Stimulated activated CD8-positive, alpha-beta memory T cell treated with anti-CD3 and anti-CD28 coated beads, Interleukin-4, amount 100 ng/mL, for 24 hours (primary cell): ENCODE data around the gene DNAJB13.

Experiments
- DNase-seq: peaks from one replicate; pipeline ENCODE4 v3.0.0-alpha.2; 2020; ENCODE audit warnings: low read depth

Gene DNAJB13

DNA sequence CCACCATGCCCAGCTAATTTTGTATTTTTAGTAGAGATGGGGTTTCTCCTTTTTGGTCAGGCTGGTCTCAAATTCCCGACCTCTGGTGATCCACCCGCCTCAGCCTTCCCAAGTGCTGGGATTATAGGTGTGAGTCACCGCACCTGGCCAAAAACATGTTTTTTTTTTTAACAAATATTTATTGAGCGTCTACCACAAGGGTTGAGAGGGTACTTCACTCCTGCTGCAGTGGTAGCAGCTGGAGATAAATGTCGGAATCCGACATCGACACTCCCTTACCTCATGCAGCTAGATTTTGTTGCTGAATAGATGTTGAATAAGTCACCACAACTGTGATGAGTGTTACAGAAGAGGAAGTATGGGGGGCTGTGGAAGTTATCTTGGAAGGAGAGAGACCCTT is 971 bp downstream of the DNAJB13 start:
- DNase-seq, result no peak

DNA sequence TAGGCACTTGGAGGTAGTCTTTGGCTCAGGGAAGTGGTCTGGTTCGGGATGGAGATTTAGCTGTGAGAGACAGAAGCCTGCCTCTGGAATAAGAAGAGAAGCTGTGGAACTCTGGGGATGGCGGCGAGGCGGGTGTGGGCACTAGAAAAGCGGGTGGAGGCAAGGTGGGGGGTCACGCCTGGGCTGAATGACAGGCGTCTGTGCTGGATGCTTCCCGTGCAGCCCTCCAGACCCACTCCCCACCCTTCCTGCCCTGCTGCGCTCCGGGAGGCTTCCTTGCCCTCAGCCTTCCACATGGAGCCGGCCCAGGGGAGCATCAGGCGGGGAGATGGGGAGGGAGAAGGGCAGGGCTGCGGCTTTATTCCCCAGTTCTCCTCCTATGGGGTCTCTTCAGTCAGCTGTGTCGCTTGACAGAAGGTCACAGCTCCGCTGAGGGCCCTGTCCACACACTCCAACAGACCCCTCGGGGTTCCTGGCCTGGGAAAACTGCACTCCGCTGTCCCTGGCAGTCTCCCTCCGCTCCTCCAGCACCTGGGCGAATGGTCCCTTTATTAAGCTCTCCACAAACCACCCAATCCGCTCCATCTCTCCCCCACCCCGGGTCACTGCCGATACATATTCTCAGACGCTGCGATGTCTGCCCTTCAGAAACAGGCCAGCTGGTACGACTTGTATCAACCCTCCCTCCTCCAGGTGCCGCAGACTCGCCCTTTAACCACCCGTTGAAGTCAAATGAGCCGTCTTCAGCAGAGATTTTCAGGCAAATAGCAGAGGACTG is 6.2 kb downstream of the DNAJB13 start:
- DNase-seq, result no peak

GRCh38 chr11:73957654-73958361 is 7.0 kb downstream of the DNAJB13 start:
- DNase-seq, result no peak

DNA sequence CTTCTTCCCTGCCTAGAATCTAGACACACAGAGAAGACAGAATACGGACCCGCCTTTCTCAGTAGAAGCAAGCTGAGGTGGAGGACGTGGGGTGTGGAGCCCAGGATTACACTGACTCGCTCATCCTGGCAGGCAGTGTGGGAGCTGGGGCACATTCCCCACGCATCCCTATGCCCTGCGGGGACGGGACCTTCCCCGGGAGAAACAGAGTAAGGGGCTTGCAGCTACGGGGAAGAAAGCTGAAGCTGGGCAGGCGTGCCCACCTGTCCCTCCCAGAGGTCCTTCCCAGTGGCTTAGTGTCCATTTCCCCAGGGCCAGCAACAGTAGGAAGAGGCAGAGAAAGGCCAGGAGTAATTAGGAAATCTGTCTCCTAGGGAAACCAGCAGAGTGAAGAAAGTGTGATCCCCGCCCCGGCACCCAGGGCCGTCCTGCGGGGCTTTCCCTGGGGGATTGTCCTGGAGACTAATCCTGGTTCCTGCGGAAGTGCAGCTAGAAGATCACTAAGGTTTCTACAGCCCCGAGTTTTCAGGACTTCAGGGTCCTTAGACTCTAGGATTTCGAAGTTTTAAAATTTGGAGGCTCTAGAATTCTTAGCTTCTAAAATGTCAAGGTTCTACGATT is 7.8 kb downstream of the DNAJB13 start:
- no peak for DNase-seq

DNA sequence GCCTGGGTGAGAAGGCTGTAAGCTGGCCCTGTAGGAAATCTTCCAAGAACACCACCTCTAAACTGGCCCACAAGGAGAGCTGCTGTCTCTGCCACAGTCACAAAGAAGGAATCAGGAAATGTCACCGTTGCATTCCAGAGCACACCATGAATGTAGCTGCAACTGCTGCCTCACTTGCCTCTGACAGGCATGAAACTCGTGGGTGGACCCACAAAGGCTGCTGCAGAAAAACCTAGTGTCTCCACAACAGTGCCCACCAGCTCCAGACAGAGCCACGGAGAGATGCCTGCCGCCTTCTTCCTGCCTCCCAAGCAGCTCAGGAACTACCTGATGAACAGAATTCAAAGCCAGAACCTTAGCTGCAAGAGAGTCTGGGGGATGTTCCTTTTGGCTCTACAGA is 10.5 kb downstream of the DNAJB13 start:
- no peak for DNase-seq

- no peak for DNase-seq
These were observed 11.4 kb downstream of the DNAJB13 start for GRCh38 chr11:73962101-73962705.

DNA sequence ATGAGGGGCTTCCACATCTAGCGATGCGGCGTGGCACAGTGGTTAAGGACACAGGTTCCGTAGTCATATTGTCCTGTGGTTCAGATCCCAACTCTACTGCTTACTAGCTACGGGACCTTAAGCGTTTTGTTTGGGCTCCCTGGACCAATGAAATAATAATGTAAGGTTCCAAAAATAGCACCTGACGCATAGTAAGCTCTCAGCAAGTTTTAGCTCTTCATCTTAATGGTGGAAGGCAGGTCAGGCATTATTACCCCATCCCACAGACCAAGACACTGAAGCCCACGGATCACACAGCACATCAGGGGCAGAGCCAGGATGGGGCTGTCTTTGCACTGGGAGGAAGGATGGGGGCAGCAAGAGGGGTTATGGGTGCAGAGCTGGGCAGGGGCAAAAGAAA is 13.0 kb downstream of the DNAJB13 start:
- DNase-seq, result no peak

DNA sequence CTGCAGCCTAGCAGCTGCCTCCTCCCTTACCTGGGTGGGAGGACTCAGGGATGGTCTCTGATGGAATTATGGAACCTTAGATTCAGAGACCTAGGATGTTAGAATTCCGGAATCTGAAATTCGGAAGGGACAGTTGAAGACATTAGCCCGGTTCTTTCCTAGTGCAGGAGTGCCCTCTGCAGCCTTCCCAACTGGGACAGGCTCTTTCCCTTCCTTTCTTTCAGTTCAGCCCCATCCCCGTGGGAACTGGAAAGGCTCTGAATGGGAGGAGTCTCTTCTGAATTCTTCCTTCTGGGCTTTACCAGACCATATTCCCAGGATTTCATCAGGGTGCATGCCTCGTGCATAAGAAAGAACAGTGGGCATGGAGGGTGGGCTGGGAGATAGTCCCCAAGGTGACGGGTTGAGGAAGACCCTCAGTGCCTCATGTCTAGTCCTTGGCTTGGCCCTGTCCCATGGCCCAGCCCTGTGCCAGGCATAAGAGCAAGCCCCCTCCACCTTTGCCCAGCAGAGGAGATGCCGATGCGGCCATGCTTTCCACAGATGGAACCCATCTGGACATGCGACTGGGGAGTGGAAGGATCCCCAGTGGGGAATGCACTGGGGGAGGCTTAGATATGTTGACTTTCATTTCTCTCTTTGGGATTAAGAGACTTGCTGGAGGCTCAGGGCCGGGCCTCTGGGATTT is 14.4 kb downstream of the DNAJB13 start:
- DNase-seq, result no peak

GRCh38 chr11:73965764-73966121 is 14.9 kb downstream of the DNAJB13 start:
- no peak for DNase-seq

DNA sequence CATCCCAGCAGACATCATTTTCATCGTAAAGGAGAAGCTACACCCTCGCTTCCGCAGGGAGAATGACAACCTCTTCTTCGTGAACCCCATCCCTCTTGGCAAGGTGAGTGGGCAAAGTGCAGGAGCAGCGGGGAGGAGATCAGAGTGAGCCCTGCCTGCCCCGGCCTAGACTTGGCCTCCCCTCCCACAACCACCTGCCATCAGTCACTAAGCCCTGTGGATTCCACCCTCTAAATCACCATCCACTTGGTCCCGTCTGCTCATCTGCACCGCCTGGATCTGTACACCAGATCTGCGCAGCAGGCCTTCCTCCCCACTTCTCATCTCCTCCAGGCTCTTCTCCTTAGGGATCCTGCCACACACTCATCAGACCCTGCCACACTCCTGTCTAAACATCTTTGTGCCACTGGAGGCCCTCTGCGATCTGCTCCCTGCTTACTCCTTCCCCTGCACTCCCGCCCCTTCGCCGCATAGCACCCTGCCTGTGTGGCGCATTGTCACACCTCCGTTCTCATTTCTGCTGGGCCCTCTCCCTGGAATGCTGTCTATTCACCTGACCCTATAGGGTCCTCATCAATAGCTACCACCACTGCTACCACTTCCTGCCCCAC is 17.6 kb downstream of the DNAJB13 start:
- no peak for DNase-seq

DNA sequence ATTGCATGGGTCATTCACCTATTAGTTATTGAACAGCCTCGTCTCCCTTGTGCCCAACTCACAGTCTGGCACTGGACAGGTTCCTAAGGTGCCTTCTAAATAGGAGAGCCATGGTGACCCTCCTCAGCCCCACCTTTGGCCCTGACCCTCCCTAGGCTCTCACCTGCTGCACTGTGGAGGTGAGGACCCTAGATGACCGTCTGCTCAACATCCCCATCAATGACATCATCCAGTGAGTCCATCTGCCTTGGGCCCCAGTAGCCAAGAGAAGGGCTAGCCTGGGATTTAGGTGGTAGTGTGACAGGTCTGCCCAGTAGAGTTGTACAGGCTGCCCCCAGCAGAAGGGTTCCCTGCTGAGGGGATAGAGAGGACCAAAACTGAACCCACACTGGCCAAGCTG is 18.3 kb downstream of the DNAJB13 start:
- no peak for DNase-seq

DNA sequence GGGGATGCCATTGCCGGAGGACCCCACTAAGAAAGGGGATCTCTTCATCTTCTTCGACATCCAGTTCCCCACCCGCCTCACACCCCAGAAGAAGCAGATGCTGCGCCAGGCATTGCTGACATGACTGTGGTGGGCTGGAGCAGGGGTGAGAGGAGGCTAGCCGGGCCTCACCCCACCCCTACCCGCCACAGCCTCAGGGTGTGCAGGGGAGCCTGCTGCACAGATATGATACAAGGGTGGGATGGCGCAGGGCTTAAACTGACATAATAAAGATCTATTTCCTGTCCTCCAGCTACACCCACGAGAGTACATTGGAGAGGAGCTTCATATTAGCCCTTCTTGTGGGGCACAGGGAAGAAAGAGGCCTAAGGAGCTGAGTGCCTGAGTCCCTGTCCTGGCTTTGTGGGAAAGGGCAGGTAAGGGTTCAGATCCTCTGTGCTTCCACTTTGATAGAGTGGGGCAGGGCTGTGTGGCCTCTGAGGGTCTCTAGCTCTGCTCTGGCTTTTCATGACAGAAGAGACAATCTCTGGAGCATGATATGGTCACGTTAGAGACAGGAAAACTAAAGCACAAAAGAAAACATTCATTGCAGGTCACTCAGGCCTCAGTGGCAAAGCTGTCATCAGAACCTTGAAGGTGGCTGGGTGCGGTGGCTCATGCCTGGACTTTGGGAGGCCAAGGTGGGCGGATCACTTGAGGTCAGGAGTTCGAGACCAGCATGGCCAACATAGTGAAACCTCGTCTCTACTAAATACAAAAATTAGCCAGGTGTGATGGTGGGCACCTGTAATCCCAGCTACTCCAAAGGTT is 19.4 kb downstream of the DNAJB13 start:
- DNase-seq, result no peak

DNA sequence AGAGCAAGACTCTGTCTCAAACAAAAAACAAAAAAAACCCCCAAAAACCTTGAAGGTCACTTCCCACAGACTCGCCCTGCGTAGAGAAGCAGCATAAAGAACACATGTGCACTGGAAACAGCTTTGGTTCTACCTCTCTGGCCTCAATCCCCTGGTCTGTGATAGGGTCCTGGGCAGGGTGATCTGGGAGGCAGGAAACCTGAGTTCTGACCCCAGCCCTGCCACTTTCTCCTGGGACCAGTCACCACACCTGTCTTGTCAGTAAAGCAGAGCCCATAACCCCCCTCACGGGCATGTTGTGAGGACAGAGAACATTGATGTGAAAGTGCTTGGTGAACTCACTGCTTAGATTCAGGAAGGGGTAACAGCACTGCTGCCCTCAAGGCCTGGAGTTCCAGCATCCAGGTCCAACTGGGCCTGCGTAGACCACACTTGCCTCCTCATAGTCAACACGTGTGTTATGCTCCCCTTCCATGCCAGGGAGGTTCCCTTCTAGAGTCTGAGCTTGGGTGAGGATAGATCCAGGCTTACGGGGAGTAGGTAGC is 20.4 kb downstream of the DNAJB13 start:
- no peak for DNase-seq

DNA sequence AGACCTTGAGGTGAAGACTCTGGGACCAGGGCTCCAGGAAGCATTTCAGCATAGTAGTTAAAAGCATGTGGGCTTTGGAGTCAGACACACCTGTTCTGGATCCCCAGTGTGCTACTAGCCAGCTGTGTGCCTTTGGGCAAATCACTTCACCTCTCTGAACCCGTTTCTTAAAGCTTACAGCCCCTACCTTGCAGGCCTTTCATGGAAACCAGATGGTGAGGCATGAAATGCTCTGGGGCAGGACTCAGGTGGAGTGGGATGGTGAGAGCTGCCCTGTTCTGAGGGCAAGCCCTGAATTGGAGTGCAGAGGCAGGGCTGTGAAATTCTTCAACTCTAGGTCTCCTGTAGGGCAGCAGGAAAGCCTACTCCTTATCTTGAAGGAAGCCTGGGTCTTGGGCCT is 21.4 kb downstream of the DNAJB13 start:
- DNase-seq, result no peak

- no peak for DNase-seq
These were observed 22.0 kb downstream of the DNAJB13 start for GRCh38 chr11:73972620-73973449.

DNA sequence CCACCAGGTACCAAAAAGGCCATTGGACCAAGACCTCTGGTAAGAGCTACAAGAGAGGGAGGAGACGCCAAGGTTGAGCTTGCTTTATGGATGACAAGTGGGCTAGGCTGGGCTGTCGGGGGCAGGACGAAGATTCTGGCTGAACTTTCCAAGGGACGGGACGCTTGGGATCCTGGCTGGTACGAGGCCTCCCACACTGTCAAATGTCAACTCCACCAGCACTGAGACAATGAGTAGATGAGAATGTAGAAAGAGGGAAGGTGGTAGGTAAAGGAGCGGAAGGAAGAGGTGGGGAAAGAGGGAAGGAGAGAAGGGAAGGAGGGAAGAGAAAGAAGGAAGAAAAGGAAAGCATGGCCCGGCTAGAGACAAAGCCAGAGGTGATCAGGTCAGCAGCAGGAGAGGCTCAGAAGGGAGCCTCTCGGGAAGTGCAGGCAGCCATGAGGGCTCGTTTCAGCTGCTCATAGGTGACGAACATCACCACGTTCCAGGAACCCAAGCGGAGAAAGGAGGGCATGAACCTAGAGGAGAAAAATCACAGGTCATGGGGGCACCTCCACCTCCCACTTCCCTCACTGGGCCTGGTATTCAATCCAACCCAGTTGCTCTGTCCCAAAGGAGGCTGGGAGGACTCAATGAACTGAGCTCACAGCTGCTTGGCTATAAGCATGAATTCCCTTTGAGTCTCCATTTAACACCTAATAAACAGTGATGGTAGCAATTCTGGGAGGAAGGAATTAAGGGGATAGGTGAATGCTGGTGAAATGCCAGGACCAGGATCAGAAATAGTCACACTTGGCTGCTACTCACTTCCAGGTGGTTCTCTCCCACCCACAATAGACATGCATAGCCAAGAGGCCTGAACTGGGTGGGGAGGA is 24.0 kb downstream of the DNAJB13 start:
- no peak for DNase-seq

DNA sequence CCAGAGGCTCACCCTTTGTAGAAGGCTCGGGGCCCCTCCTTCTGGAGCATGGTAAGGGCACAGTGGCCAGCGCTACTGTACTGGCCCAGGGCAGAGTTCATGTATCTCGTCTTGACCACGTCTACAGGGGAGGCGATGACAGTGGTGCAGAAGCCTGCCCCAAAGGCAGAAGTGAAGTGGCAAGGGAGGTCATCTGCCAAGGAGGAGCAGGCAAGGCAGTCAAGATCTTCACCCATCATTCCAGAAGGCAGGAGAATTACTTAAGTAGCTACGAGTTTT is 24.6 kb downstream of the DNAJB13 start:
- no peak for DNase-seq

GRCh38 chr11:73976451-73977151 is 25.8 kb downstream of the DNAJB13 start:
- no peak for DNase-seq
